RWPE2 (cell line): ENCODE results near the gene CADM2.

Experiments
- ATAC-seq: fragments of 200-7000 bp; cut with Tn5 transposase; 3 replicates; pipeline ENCODE4 v1.9.1; 2021; ENCODE audit warnings: low read depth
- DNase-seq: peaks from one replicate; pipeline ENCODE4 v3.0.0-alpha.2; 2020; ENCODE audit warnings: low spot score
- H3K27ac ChIP-seq: fragments of 450-650 bp; 2 replicates; pipeline ENCODE4 v1.5.1; 2017; ENCODE audit warnings: mild to moderate bottlenecking; ENCODE audit not compliant: poor library complexity, severe bottlenecking
- H3K27me3 ChIP-seq: fragments of 250-450 bp; sonication (Bioruptor Pico); 2 replicates; pipeline ENCODE4 v1.5.1; 2021; ENCODE audit warnings: mild to moderate bottlenecking, moderate library complexity; ENCODE audit not compliant: insufficient read depth, poor library complexity, severe bottlenecking
- H3K36me3 ChIP-seq: fragments of 250-450 bp; sonication (Bioruptor Pico); 2 replicates; pipeline ENCODE4 v1.5.1; 2020; ENCODE audit warnings: low read depth, mild to moderate bottlenecking, moderate library complexity
- H3K4me1 ChIP-seq: fragments of 250-450 bp; sonication (Bioruptor Pico); 2 replicates; pipeline ENCODE4 v1.5.1; 2021; ENCODE audit warnings: mild to moderate bottlenecking, moderate library complexity; ENCODE audit not compliant: insufficient read depth, poor library complexity, severe bottlenecking
- H3K4me3 ChIP-seq: fragments of 250-450 bp; sonication (Bioruptor Pico); 2 replicates; pipeline ENCODE4 v1.5.1; 2021; ENCODE audit warnings: mild to moderate bottlenecking, moderate library complexity; ENCODE audit not compliant: severe bottlenecking
- H3K9me3 ChIP-seq: fragments of 250-450 bp; sonication (Bioruptor Pico); 2 replicates; pipeline ENCODE4 v1.5.1; 2021; ENCODE audit warnings: mild to moderate bottlenecking, moderate library complexity; ENCODE audit not compliant: severe bottlenecking
- TF ChIP-seq, protein P1 (sequence below): fragments of 450-650 bp; IDR thresholded peaks from one replicate; pipeline ENCODE4 v1.5.1; 2017; ENCODE audit warnings: mild to moderate bottlenecking, moderate library complexity; ENCODE audit not compliant: poor library complexity, severe bottlenecking

CADM2 gene

DNA sequence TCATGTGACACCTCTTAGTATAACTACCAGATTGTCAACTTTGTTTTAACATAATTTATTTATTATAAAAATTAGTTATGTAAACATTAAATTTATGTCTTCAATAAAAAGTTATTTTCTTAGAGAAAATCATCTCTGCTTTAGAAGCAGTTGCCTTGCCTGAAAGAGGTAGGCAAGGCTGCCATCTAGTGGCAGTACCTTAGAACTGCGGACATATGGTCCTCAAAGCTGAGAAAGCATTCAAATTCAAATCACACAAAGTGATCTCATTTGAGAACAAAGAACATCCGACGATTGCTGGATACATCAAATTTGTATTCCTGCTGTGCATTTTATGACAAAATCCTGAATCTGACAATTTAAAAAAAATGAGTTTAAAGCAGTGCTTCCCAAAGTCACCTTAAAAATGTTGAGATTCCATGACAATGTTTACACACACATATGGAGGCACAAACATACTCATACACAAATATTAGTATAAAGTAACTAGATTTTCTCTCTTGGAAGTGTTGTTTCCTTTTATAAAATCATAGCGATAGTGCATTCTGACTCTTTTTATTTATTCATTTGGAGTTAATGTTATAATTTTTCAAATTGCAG is 617.4 kb downstream of the CADM2 start:
- H3K27me3 ChIP-seq: no peaks in the 10 kb centered on the region
- DNase-seq (no peak), ATAC-seq (0 out of 3 replicates have a peak, but pooled peaks have one; percentile 51)
- H3K9me3 ChIP-seq: no peaks in the 10 kb centered on the region
- H3K4me1 ChIP-seq: no peaks in the 10 kb centered on the region
- H3K4me3 ChIP-seq: no peak overlapping the region
- no peak overlapping the region for H3K27ac ChIP-seq
- no peaks in the 10 kb centered on the region for H3K36me3 ChIP-seq
- TF ChIP-seq, protein P1, sequence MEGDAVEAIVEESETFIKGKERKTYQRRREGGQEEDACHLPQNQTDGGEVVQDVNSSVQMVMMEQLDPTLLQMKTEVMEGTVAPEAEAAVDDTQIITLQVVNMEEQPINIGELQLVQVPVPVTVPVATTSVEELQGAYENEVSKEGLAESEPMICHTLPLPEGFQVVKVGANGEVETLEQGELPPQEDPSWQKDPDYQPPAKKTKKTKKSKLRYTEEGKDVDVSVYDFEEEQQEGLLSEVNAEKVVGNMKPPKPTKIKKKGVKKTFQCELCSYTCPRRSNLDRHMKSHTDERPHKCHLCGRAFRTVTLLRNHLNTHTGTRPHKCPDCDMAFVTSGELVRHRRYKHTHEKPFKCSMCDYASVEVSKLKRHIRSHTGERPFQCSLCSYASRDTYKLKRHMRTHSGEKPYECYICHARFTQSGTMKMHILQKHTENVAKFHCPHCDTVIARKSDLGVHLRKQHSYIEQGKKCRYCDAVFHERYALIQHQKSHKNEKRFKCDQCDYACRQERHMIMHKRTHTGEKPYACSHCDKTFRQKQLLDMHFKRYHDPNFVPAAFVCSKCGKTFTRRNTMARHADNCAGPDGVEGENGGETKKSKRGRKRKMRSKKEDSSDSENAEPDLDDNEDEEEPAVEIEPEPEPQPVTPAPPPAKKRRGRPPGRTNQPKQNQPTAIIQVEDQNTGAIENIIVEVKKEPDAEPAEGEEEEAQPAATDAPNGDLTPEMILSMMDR: peak; percentile 89

DNA sequence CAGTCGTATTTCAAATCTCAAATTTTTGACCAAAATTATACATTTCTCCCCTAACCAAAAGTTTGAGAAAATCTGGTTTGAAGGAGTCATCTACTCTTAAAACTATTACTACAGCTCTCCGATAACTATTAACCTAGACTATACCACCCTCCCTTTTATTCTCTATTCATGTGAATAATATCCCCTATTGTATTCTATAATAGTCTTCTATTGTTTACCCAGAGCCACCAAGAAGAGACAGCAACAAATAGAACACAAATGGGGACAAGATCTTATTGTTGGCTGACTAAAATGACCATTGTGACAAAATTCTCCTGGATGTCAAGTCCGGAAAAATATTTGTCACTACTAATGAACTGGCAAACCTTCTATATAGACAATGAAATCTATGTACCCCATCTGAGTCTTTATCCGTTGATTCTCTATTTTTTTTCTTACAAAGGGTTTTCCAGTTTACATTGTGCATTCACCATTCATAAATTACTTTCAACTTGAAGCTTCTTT is 618.0 kb downstream of the CADM2 start:
- no peaks in the 10 kb centered on the region for H3K27me3 ChIP-seq
- no peak for ATAC-seq
- TF ChIP-seq, protein P1: no peak
- H3K36me3 ChIP-seq: no peaks in the 10 kb centered on the region
- DNase-seq: no peak
- H3K4me3 ChIP-seq: no peak overlapping the region
- no peaks in the 10 kb centered on the region for H3K4me1 ChIP-seq
- no peak overlapping the region for H3K27ac ChIP-seq
- no peaks in the 10 kb centered on the region for H3K9me3 ChIP-seq

DNA sequence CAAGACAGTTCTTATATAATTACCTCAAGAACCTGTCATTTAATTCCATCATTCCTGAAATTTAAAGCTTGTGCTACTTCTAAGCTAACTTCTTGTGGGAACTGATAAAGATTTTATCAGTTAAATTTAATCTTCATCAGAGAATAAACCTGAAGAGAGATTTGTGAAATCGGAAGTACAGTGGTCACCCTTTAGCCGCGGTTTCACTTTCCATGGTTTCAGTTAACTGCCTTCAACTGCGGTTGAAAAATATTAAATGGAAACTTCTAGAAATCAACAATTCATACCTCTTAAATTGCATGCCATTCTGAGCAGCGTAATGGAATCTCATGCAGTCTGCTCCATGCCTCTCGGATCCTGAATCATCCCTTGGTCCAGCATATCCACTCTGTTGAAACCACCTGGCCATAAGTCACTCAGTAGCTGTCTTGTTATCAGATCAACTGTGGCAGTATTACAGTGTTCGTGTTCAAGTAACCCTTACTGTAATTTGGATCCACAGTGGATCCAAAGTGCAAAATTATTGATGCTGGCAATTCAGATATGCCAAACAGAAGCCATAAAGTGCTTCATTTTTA is 626.1 kb downstream of the CADM2 start:
- H3K9me3 ChIP-seq: no peaks in the 10 kb centered on the region
- H3K27ac ChIP-seq: no peak overlapping the region
- no peaks in the 10 kb centered on the region for H3K27me3 ChIP-seq
- TF ChIP-seq, protein P1: no peak
- DNase-seq (no peak), ATAC-seq (no peak)
- no peaks in the 10 kb centered on the region for H3K36me3 ChIP-seq
- no peak overlapping the region for H3K4me3 ChIP-seq
- H3K4me1 ChIP-seq: no peaks in the 10 kb centered on the region

DNA sequence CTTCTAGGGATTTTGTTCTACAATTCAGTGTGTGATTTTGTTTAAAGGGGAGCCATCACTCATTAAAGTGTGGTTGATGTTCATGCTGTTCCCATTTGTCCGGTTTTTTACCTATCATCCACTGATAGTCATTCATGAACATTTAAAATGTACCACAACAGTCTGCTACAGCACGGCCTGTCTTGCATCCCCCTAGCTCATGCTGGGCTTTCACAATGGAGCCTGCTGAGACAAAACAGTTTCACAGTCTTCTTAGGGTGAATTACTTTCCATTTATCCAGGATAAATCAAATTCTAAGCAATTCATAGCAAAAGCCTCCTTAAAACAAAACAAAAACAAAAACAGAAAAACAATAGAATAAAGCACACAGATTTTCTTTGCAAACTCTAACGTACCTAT is 627.2 kb downstream of the CADM2 start:
- H3K4me3 ChIP-seq: no peak overlapping the region
- H3K9me3 ChIP-seq: no peaks in the 10 kb centered on the region
- DNase-seq (no peak), ATAC-seq (no peak)
- no peaks in the 10 kb centered on the region for H3K36me3 ChIP-seq
- H3K27ac ChIP-seq: no peak overlapping the region
- no peaks in the 10 kb centered on the region for H3K27me3 ChIP-seq
- no peaks in the 10 kb centered on the region for H3K4me1 ChIP-seq
- TF ChIP-seq, protein P1: no peak

DNA sequence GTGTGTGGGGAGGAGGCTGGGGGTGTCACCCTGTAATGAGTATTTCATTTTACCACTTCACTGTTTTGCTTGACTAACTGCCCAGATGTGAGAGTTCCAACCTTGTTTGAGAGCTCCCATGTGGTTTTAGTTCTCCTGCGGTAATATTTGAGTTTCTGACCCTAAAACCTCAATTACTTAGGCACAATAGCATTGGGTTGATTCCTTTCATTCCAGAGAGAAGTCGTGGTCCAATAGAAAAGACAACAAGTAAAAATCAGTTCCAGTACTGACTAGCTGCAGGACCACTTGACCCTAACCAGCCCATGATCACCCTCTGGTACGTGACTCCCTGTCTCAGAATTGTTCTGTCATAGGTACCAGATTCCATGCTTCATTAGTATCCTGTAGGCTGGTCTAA is 630.4 kb downstream of the CADM2 start:
- H3K4me1 ChIP-seq: no peaks in the 10 kb centered on the region
- no peak overlapping the region for H3K27ac ChIP-seq
- DNase-seq (no peak), ATAC-seq (peak; percentile 66)
- no peaks in the 10 kb centered on the region for H3K27me3 ChIP-seq
- no peak overlapping the region for H3K4me3 ChIP-seq
- no peaks in the 10 kb centered on the region for H3K36me3 ChIP-seq
- H3K9me3 ChIP-seq: no peaks in the 10 kb centered on the region
- TF ChIP-seq, protein P1: no peak
